IgD-negative memory B cell (primary cell): Measurements from ENCODE around the gene SGIP1. TPM values are rescaled to one million over a fixed set of nuclear protein-coding genes. Genes with fewer than 3 reads are reported as not detected.
"Not testable (repeated sequence)": the region's sequence is repeated elsewhere in the genome, so short reads cannot be mapped to it uniquely, and the experiment has no call there.

Experiments
- H3K27ac Mint-ChIP-seq, 3 donors: one replicate each; pipeline ENCODE4 v1.8.0; 2020 to 2022; ENCODE audit warnings: mild to moderate bottlenecking in 3 of 3, mixed read lengths in 3 of 3, moderate library complexity in 1 of 3
- H3K27me3 Mint-ChIP-seq: one replicate; pipeline ENCODE4 v1.8.0; 2021; ENCODE audit warnings: mixed read lengths
- H3K36me3 Mint-ChIP-seq: one replicate; pipeline ENCODE4 v1.8.0; 2020; ENCODE audit warnings: mild to moderate bottlenecking, mixed read lengths
- H3K4me1 Mint-ChIP-seq, 3 donors: one replicate each; pipeline ENCODE4 v1.8.0; 2020 to 2022; ENCODE audit warnings: mixed read lengths in 3 of 3, mild to moderate bottlenecking in 1 of 3
- H3K4me3 Mint-ChIP-seq, 4 donors: one replicate each; pipeline ENCODE4 v1.8.0; 2020 to 2022; ENCODE audit warnings: mild to moderate bottlenecking in 4 of 4, mixed read lengths in 4 of 4, moderate library complexity in 3 of 4
- H3K9me3 Mint-ChIP-seq, 3 donors: one replicate each; pipeline ENCODE4 v1.8.0; 2020 to 2021; ENCODE audit warnings: mixed read lengths in 3 of 3, mild to moderate bottlenecking in 1 of 3
- polyA plus RNA-seq: library from polyadenylated mRNA; unstranded; fragments of 300-500 nt; fragmentation: Illumina TruSeq; gene quantifications from one replicate; pipeline ENCODE4 v1.2.3, GENCODE V29; 2021

Gene SGIP1
- polyA plus RNA-seq, 1 donor from 2014 or later = 0.71 TPM

DNA sequence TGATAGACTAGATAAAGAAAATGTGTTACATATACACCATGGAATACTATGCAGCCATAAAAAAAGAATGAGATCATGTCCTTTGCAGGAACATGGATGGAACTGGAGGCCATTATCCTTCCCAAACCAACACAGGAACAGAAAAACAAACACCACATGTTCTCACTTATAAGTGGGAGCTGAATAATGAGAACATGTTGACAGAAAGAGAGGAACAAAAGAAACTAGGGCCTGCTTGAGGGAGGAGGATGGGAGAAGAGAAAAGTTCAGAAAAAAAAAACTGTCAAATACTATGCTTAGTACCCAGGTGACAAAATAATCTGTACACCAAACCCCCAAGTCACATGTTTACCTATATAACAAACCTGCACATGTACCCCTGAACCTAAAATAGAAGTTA, 194.8 kb downstream of the SGIP1 start:
- not testable (repeated sequence) for H3K36me3 Mint-ChIP-seq, H3K4me3 Mint-ChIP-seq, H3K4me1 Mint-ChIP-seq, H3K9me3 Mint-ChIP-seq, H3K27ac Mint-ChIP-seq
- H3K27me3 Mint-ChIP-seq = peaks cover 17% of the 10 kb centered on the region

DNA sequence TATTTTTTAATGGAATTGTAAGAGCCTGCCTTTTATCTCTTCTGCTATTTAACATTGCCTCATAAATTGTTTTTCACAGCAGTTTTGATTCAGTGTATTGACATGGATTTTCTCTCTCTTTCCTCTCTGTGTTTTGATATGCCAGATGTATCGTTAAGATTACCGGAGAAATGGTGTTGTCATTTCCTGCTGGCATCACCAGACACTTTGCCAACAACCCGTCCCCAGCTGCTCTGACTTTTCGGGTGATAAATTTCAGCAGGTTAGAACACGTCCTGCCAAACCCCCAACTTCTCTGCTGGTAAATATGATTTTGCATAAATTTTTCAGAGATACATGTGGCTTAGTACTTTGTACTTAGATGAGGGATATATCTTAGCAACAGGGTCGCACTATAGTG, 195.2 kb downstream of the SGIP1 start:
- Mint-ChIP-seq H3K4me3 (no peak overlapping the region), H3K9me3 (peaks cover 0 to 6% (median 0%) of the 10 kb centered on the region in 3 donors), H3K27ac (no peak overlapping the region)

GRCh38 chr1:66729523-66729922, 195.6 kb downstream of the SGIP1 start:
- peaks cover 4% of the 10 kb centered on the region for H3K36me3 Mint-ChIP-seq
- peaks cover 1 to 8% (median 4%) of the 10 kb centered on the region in 3 donors for H3K4me1 Mint-ChIP-seq
- H3K4me3 Mint-ChIP-seq = no peak overlapping the region
- H3K9me3 Mint-ChIP-seq = peaks cover 0 to 6% (median 0%) of the 10 kb centered on the region in 3 donors
- no peak overlapping the region for H3K27ac Mint-ChIP-seq
- H3K27me3 Mint-ChIP-seq = peaks cover 17% of the 10 kb centered on the region

More for the DNA sequence above, 195.2 kb downstream of the SGIP1 start:
- Mint-ChIP-seq H3K27me3 (peaks cover 17% of the 10 kb centered on the region), H3K36me3 (peaks cover 4% of the 10 kb centered on the region), H3K4me1 (peaks cover 1 to 8% (median 4%) of the 10 kb centered on the region in 3 donors)

- peaks cover 0 to 6% (median 0%) of the 10 kb centered on the region in 3 donors for H3K9me3 Mint-ChIP-seq
- H3K27ac Mint-ChIP-seq = no peak overlapping the region
- no peak overlapping the region for H3K4me3 Mint-ChIP-seq
- peaks cover 4% of the 10 kb centered on the region for H3K36me3 Mint-ChIP-seq
- H3K4me1 Mint-ChIP-seq = peaks cover 1 to 8% (median 4%) of the 10 kb centered on the region in 3 donors
- peaks cover 17% of the 10 kb centered on the region for H3K27me3 Mint-ChIP-seq
These were observed 196.5 kb downstream of the SGIP1 start for GRCh38 chr1:66730462-66730861.

DNA sequence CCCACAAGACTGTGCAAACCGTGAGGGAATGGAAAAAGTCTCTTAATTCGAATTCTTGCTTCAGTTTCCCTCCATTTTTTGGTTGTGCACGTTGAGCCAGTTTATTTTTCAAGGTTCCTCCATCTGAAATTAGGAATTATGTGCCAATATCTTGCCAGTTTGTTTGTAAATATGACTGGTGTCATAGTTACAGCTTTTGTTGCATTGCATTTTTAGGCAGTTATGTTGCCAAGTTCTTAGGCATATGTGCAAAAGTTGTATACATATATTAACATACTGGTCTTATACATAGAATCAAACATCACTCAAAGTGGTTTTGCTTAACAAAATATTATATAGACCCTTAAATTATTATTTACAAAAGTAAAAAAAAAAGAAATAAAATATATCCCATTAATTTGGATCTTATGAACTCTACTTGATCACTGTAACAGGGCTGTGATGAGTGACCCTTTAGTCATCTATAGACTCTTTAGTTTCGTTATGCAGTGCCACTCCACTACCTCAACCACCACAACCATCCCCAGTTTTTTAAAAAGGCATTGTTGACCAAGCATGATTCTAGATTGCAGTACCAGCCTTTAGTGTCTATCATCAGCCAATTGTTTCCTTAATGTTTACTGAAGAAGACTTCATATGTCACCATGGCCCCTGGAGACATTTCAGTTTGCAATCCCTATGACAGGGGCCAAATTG, 197.4 kb downstream of the SGIP1 start:
- H3K4me3 Mint-ChIP-seq = no peak overlapping the region
- no peak overlapping the region for H3K27ac Mint-ChIP-seq
- peaks cover 12% of the 10 kb centered on the region for H3K27me3 Mint-ChIP-seq
- H3K36me3 Mint-ChIP-seq = peaks cover 4% of the 10 kb centered on the region
- H3K4me1 Mint-ChIP-seq = peaks cover 1 to 8% (median 4%) of the 10 kb centered on the region in 3 donors
- peaks cover 0 to 6% (median 0%) of the 10 kb centered on the region in 3 donors for H3K9me3 Mint-ChIP-seq

DNA sequence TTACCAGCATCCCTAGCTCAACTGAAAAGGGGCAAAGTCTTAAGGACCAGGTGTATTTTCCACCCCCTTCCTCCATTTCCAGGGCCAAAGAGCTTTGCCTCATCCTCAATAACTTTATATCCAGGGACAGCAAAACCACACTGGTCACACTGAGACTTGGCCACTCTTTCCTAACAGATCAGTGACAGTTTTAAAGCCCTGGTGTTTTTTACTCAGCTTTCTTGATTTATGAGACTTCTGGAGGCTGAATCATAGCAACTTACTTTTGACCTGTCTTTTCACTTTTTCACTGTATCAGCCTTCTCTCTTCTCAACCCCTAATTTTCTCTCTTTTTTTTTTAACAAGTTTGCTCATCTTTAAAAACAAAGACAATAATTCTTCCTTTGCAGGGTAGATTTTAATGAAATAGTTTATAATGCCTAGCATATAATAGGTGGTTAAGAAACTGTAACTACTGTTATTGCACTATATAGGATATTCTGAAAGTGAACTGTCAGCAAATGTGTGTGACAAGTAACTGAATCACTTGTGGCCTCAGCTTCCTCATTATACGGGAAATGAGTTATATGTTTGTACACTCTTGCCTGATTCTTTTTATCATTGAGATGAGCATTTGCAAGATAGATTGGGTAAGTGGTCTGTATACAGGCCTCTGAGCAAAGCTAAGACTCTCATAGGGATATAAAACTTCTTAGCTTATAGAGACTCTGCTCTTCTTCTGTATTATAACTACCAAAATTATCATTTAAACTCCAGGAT, 198.6 kb downstream of the SGIP1 start:
- Mint-ChIP-seq H3K27ac (peak overlapping the region in 1 of 3 donors; percentile 14), H3K4me1 (peaks cover 1 to 8% (median 4%) of the 10 kb centered on the region in 3 donors), H3K9me3 (peaks cover 0 to 6% (median 0%) of the 10 kb centered on the region in 3 donors), H3K36me3 (peaks cover 3% of the 10 kb centered on the region), H3K4me3 (no peak overlapping the region), H3K27me3 (peaks cover 12% of the 10 kb centered on the region)

GRCh38 chr1:66733348-66734017, 199.5 kb downstream of the SGIP1 start:
- H3K27me3 Mint-ChIP-seq = peaks cover 11% of the 10 kb centered on the region
- peaks cover 0 to 3% (median 0%) of the 10 kb centered on the region in 3 donors for H3K9me3 Mint-ChIP-seq
- H3K36me3 Mint-ChIP-seq = peaks cover 2% of the 10 kb centered on the region
- no peak overlapping the region for H3K4me3 Mint-ChIP-seq
- peaks cover 1 to 8% (median 4%) of the 10 kb centered on the region in 3 donors for H3K4me1 Mint-ChIP-seq
- H3K27ac Mint-ChIP-seq = peak overlapping the region in 1 of 3 donors; percentile 14

- not testable (repeated sequence) for H3K4me1 Mint-ChIP-seq, H3K9me3 Mint-ChIP-seq, H3K27ac Mint-ChIP-seq, H3K27me3 Mint-ChIP-seq, H3K4me3 Mint-ChIP-seq, H3K36me3 Mint-ChIP-seq
These were observed 200.6 kb downstream of the SGIP1 start for GRCh38 chr1:66734531-66734930.

- no peak overlapping the region for H3K27ac Mint-ChIP-seq
- no peaks in the 10 kb centered on the region for H3K27me3 Mint-ChIP-seq
- no peaks in the 10 kb centered on the region for H3K36me3 Mint-ChIP-seq
- peaks cover 0 to 9% (median under 1%) of the 10 kb centered on the region in 3 donors for H3K4me1 Mint-ChIP-seq
- H3K4me3 Mint-ChIP-seq = no peak overlapping the region
- H3K9me3 Mint-ChIP-seq = no peaks in the 10 kb centered on the region
These were observed 203.9 kb downstream of the SGIP1 start for GRCh38 chr1:66737836-66738235.

DNA sequence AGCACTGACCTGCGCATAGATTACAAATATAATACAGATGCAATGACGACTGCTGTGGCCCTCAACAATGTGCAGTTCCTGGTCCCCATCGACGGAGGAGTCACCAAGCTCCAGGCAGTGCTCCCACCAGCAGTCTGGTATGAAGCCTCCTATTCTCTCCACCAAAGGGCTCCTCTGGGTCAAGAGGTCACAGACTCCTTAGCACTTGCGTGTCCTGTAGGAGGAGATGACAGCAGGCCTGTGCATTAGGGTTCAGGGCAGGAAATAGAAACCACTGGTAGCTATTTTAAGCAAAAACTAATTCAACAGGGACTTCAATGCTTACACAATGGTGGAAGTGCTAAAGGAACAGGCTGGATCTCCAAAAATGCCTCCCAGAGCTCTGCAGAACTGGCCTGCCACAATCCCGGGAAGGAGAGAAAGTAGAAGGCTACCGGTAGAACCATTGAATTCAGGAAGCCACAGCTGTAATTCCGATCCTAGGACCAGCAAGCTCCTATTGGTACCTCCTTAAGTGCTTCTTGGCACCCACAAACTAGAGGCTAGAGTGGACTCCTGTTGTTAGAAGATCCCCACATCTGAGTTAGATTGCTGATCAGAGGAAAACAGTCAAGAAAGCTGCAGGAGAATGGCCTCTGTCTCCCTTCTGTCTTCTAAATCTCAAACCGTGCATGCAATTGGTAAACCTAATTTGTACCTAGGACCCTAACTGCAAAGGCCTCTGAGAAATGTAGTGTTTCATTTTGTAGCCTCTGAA, 205.6 kb downstream of the SGIP1 start:
- peaks cover 0 to 6% (median 0%) of the 10 kb centered on the region in 3 donors for H3K4me1 Mint-ChIP-seq
- H3K4me3 Mint-ChIP-seq = no peak overlapping the region
- H3K9me3 Mint-ChIP-seq = no peaks in the 10 kb centered on the region
- no peak overlapping the region for H3K27ac Mint-ChIP-seq
- no peaks in the 10 kb centered on the region for H3K27me3 Mint-ChIP-seq
- no peaks in the 10 kb centered on the region for H3K36me3 Mint-ChIP-seq

- Mint-ChIP-seq H3K36me3 (no peaks in the 10 kb centered on the region), H3K9me3 (no peaks in the 10 kb centered on the region), H3K4me3 (no peak overlapping the region), H3K4me1 (no peaks in the 10 kb centered on the region), H3K27me3 (peaks cover 4% of the 10 kb centered on the region), H3K27ac (no peak overlapping the region)
These were observed 211.5 kb downstream of the SGIP1 start for GRCh38 chr1:66745451-66745850.

DNA sequence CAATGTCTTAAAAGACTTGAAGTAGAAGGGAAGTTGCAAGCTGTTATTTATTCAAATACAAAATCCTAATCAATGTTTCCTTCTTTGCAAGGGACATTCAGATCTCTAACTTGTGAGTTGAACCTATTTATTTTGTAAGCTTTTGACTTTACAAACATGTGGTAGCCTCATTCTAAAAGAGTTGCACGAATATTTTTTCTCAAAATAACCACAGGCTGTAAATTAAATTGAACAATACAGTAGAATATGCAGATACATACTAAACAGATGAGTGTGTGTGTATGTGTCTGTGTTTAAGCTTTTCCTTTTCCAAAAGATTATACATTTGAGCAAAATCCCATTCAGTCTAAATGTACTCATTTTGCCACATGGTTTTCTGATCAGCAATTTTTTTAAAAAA, 213.5 kb downstream of the SGIP1 start:
- peaks cover 0 to 3% (median 0%) of the 10 kb centered on the region in 3 donors for H3K4me1 Mint-ChIP-seq
- H3K36me3 Mint-ChIP-seq = no peaks in the 10 kb centered on the region
- no peak overlapping the region for H3K4me3 Mint-ChIP-seq
- H3K9me3 Mint-ChIP-seq = no peaks in the 10 kb centered on the region
- H3K27me3 Mint-ChIP-seq = peaks cover 18% of the 10 kb centered on the region
- no peak overlapping the region for H3K27ac Mint-ChIP-seq

DNA sequence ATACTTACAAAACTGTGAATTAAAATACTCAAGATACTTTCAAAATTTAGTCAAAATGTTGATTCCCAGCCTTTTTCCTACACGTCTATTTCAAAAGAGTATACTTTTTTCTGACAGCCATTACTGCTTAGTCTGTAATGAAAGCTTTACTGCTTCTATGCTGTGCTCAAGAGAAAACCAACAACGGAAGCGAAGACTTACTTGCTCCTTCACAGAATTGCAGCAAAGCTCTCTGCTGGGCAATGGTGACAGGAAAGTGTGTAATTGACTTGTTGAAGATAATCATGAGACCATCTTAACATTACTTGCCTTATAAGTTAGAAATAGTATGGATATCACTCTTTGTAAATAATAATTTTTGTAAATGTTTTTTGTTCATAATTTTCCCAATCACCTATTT, 216.6 kb downstream of the SGIP1 start:
- H3K27me3 Mint-ChIP-seq = peaks cover 25% of the 10 kb centered on the region
- no peaks in the 10 kb centered on the region for H3K9me3 Mint-ChIP-seq
- H3K36me3 Mint-ChIP-seq = no peaks in the 10 kb centered on the region
- H3K4me1 Mint-ChIP-seq = peaks cover 0 to 5% (median 0%) of the 10 kb centered on the region in 3 donors
- no peak overlapping the region for H3K4me3 Mint-ChIP-seq
- no peak overlapping the region for H3K27ac Mint-ChIP-seq

- H3K27me3 Mint-ChIP-seq = peaks cover 25% of the 10 kb centered on the region
- no peak overlapping the region for H3K27ac Mint-ChIP-seq
- peak overlapping the region in 1 of 4 donors; percentile 19 for H3K4me3 Mint-ChIP-seq
- no peaks in the 10 kb centered on the region for H3K9me3 Mint-ChIP-seq
- peaks cover 0 to 5% (median 0%) of the 10 kb centered on the region in 3 donors for H3K4me1 Mint-ChIP-seq
- no peaks in the 10 kb centered on the region for H3K36me3 Mint-ChIP-seq
These were observed 217.2 kb downstream of the SGIP1 start for GRCh38 chr1:66751160-66751559.
